NCI-H2227 (cell line): ENCODE measurements around the gene AJAP1.

Source experiments
- DNase-seq: peaks from one replicate; lab custom pipeline; 2025; ENCODE audit not compliant: unreplicated experiment; lab: John Stamatoyannopoulos, UW

AJAP1 gene

GRCh38 chr1:4728319-4729089, 74.1 kb downstream of the AJAP1 start:
- no peak for DNase-seq

GRCh38 chr1:4729090-4729471, 74.7 kb downstream of the AJAP1 start:
- no peak for DNase-seq

- DNase-seq, result no peak
Measured at GRCh38 chr1:4730078-4730477, 75.7 kb downstream of the AJAP1 start.

GRCh38 chr1:4733446-4734177, 79.2 kb downstream of the AJAP1 start:
- no peak for DNase-seq

- no peak for DNase-seq
Measured at GRCh38 chr1:4734219-4734618, 79.8 kb downstream of the AJAP1 start.

- no peak for DNase-seq
Measured at GRCh38 chr1:4734791-4735190, 80.4 kb downstream of the AJAP1 start.

- DNase-seq, result no peak
Measured at GRCh38 chr1:4736254-4736653, 81.8 kb downstream of the AJAP1 start.

GRCh38 chr1:4741876-4742423, 87.5 kb downstream of the AJAP1 start:
- no peak for DNase-seq

- DNase-seq, result no peak
Measured at GRCh38 chr1:4743978-4744750, 89.8 kb downstream of the AJAP1 start.

GRCh38 chr1:4745560-4745959, 91.2 kb downstream of the AJAP1 start:
- DNase-seq, result no peak

GRCh38 chr1:4749406-4749805, 95.0 kb downstream of the AJAP1 start:
- DNase-seq, result no peak

- DNase-seq, result no peak
Measured at GRCh38 chr1:4750177-4750576, 95.8 kb downstream of the AJAP1 start.

GRCh38 chr1:4752059-4752458, 97.7 kb downstream of the AJAP1 start:
- DNase-seq, result no peak

GRCh38 chr1:4754816-4755215, 100.4 kb downstream of the AJAP1 start:
- DNase-seq, result no peak

GRCh38 chr1:4755301-4755845, 101.0 kb downstream of the AJAP1 start:
- no peak for DNase-seq

- no peak for DNase-seq
Measured at GRCh38 chr1:4755864-4756504, 101.6 kb downstream of the AJAP1 start.

GRCh38 chr1:4756851-4757580, 102.6 kb downstream of the AJAP1 start:
- no peak for DNase-seq

- no peak for DNase-seq
Measured at GRCh38 chr1:4759671-4760070, 105.3 kb downstream of the AJAP1 start.

- DNase-seq, result no peak
Measured at GRCh38 chr1:4760088-4760487, 105.7 kb downstream of the AJAP1 start.

GRCh38 chr1:4761324-4761723, 106.9 kb downstream of the AJAP1 start:
- DNase-seq, result no peak
